Measurements from ENCODE around the gene COL2A1.

DNA sequence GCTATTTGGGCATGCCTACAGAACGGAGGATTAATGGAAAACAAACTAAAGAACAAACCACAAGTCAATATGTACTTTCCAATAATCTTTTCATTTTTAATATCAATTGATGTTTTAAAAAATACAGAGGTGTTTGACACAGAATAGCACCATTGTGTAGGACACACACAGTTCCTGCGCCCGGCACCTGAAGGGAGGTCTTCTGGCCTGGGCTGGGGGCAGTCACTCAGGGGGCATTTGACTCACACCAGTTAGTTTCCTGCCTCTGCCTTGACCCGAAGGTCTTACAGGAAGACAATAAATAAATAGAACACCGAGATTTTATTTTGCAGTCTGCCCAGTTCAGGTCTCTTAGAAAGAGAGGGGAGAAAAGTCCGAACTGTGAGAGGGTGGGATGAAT, 31.4 kb downstream of the COL2A1 start:
- TF ChIP-seq EZH2 (IDR thresholded peaks at IDR 0.05; ENCODE audit: insufficient read depth, poor library complexity, severe bottlenecking) (no peak), EZH2phosphoT487 (IDR thresholded peaks at IDR 0.05; ENCODE audit: insufficient read depth, low read depth) (no peak)
